GM23338 (cell line): Measurements from ENCODE around the gene SFT2D1. TPM values are rescaled to one million over a fixed set of nuclear protein-coding genes. Genes with fewer than 3 reads are reported as not detected.
A peak's percentile ranks its signal among the peaks of the same experiment; 100 is the strongest.

ENCODE experiments used
- ATAC-seq: fragments of 200-7000 bp; cut with Tn5 transposase; 3 replicates; pipeline ENCODE4 v1.9.1; 2020
- DNase-seq: peaks from one replicate; pipeline ENCODE4 v3.0.0-alpha.2; 2015; ENCODE audit warnings: low spot score
- H2AFZ ChIP-seq: fragments of 200-600 bp; sonication (generic); 2 replicates; pipeline ENCODE4 v1.8.0; 2016; ENCODE audit warnings: antibody characterized with exemption, mild to moderate bottlenecking, moderate library complexity
- H3F3A ChIP-seq: fragments of 200-600 bp; sonication (generic); replicated peaks from 2 replicates; pipeline ENCODE4 v1.8.0; 2017; ENCODE audit warnings: antibody characterized with exemption, mixed run types, low read depth
- H3K27ac ChIP-seq: fragments of 200-600 bp; sonication (generic); 2 replicates; pipeline ENCODE4 v1.6.1; 2016; ENCODE audit warnings: low read depth
- H3K27me3 ChIP-seq: fragments of 200-600 bp; sonication (generic); 2 replicates; pipeline ENCODE4 v1.8.0; 2016; ENCODE audit warnings: mild to moderate bottlenecking, mixed run types, moderate library complexity; ENCODE audit not compliant: insufficient read depth
- H3K36me3 ChIP-seq: fragments of 200-600 bp; sonication (generic); 2 replicates; pipeline ENCODE4 v1.8.0; 2016; ENCODE audit warnings: mild to moderate bottlenecking; ENCODE audit not compliant: insufficient read depth
- H3K4me1 ChIP-seq: fragments of 200-600 bp; sonication (generic); 2 replicates; pipeline ENCODE4 v1.8.0; 2016; ENCODE audit warnings: mild to moderate bottlenecking, moderate library complexity; ENCODE audit not compliant: insufficient read depth
- H3K4me2 ChIP-seq: fragments of 200-600 bp; sonication (generic); 2 replicates; pipeline ENCODE4 v1.7.1; 2017; ENCODE audit warnings: mixed run types
- H3K4me3 ChIP-seq: fragments of 200-600 bp; sonication (generic); 2 replicates; pipeline ENCODE4 v1.6.1; 2016; ENCODE audit warnings: mixed run types
- H3K79me2 ChIP-seq: fragments of 200-600 bp; sonication (generic); replicated peaks from 2 replicates; pipeline ENCODE4 v1.8.0; 2017; ENCODE audit warnings: mild to moderate bottlenecking; ENCODE audit not compliant: insufficient read depth
- H3K9me2 ChIP-seq: fragments of 200-600 bp; sonication (generic); 2 replicates; pipeline ENCODE4 v1.8.0; 2017; ENCODE audit not compliant: insufficient read depth
- H4K20me1 ChIP-seq: fragments of 200-600 bp; sonication (generic); replicated peaks from 2 replicates; pipeline ENCODE4 v1.8.0; 2017; ENCODE audit warnings: mild to moderate bottlenecking; ENCODE audit not compliant: insufficient read depth
- H3K27ac Mint-ChIP-seq: 2 replicates; pipeline ENCODE4 v1.8.0; 2020; ENCODE audit warnings: inconsistent platforms, mild to moderate bottlenecking, moderate library complexity, mixed read lengths
- H3K27me3 Mint-ChIP-seq: 3 replicates; pipeline ENCODE4 v1.8.0; 2022; ENCODE audit warnings: low read depth, mild to moderate bottlenecking, moderate library complexity, mixed read lengths, inconsistent platforms; ENCODE audit not compliant: insufficient read depth, poor library complexity
- H3K36me3 Mint-ChIP-seq: 3 replicates; pipeline ENCODE4 v1.8.0; 2021; ENCODE audit warnings: low read depth, mild to moderate bottlenecking, inconsistent platforms, moderate library complexity, mixed read lengths
- H3K4me1 Mint-ChIP-seq: 3 replicates; pipeline ENCODE4 v1.8.0; 2020; ENCODE audit warnings: mild to moderate bottlenecking, inconsistent platforms, mixed read lengths
- H3K4me3 Mint-ChIP-seq: 3 replicates; pipeline ENCODE4 v1.8.0; 2021; ENCODE audit warnings: moderate library complexity, mild to moderate bottlenecking, inconsistent platforms, mixed read lengths
- H3K9me3 Mint-ChIP-seq: 3 replicates; pipeline ENCODE4 v1.8.0; 2020; ENCODE audit warnings: moderate library complexity, mild to moderate bottlenecking, inconsistent platforms, mixed read lengths
- CREB1 ChIP-seq: fragments of 250-450 bp; sonication (Bioruptor Pico); IDR thresholded peaks from 2 replicates; pipeline ENCODE4 v1.5.0; 2020; ENCODE audit warnings: low read depth, mild to moderate bottlenecking, moderate library complexity
- EZH2phosphoT487 ChIP-seq: fragments of 200-600 bp; sonication (generic); IDR thresholded peaks from one replicate; pipeline ENCODE4 v1.8.1; 2018; ENCODE audit warnings: antibody characterized with exemption; ENCODE audit not compliant: unreplicated experiment
- JUNB ChIP-seq: IDR thresholded peaks from one replicate; pipeline ENCODE4 v1.6.1; 2016; ENCODE audit warnings: antibody characterized with exemption; ENCODE audit not compliant: unreplicated experiment
- POLR2AphosphoS5 ChIP-seq: IDR thresholded peaks from 2 replicates; pipeline ENCODE4 v1.6.1; 2016; ENCODE audit warnings: antibody characterized with exemption, low read depth
- STAT1 ChIP-seq: IDR thresholded peaks from one replicate; pipeline ENCODE4 v1.6.1; 2016; ENCODE audit warnings: antibody characterized with exemption; ENCODE audit not compliant: unreplicated experiment
- ZNF114 ChIP-seq: fragments of 250-450 bp; sonication (Bioruptor Pico); IDR thresholded peaks from 2 replicates; pipeline ENCODE4 v1.5.0; 2020; ENCODE audit warnings: mild to moderate bottlenecking, moderate library complexity
- ZNF331 ChIP-seq: fragments of 250-450 bp; sonication (Bioruptor Pico); IDR thresholded peaks from 2 replicates; pipeline ENCODE4 v1.5.0; 2020; ENCODE audit warnings: low read depth, mild to moderate bottlenecking, moderate library complexity
- long read RNA-seq: library from polyadenylated mRNA; unstranded; transcript quantifications from one replicate; pipeline ENCODE4 v2.0.0, GENCODE V29; 2020; ENCODE audit not compliant: unreplicated experiment
- polyA plus RNA-seq: library from polyadenylated mRNA; unstranded; fragments of >200 nt; fragmentation: Nextera tagmentation; extraction: Ambion mirVana; gene quantifications from 2 replicates; pipeline ENCODE4 v1.2.1, GENCODE V29; 2016
- total RNA-seq: library from RNA; depleted of rRNA; stranded (reverse); fragments of >200 nt; shearing (Covaris generic); gene quantifications from 2 replicates; pipeline ENCODE4 v1.2.3, GENCODE V29; 2014; rRNA removed
- TF ChIP-seq, protein P1 (sequence below), 2 experiments: fragments of 200-600 bp in 1 of 2; sonication (generic) in 1 of 2; conservative IDR thresholded peaks; 2 replicates each; pipeline versions ENCODE4 v1.5.1 to v1.6.1; 2016 to 2017; ENCODE audit warnings: antibody characterized with exemption in 2 of 2, low read depth in 2 of 2, mild to moderate bottlenecking in 2 of 2, moderate library complexity in 1 of 2
- TF ChIP-seq, protein P2 (sequence below): IDR thresholded peaks from one replicate; pipeline ENCODE4 v1.6.1; 2018; ENCODE audit warnings: antibody characterized with exemption; ENCODE audit not compliant: unreplicated experiment

Gene SFT2D1
- total RNA-seq (74.7 and 110 TPM in 2 replicates), polyA plus RNA-seq (120 and 135 TPM in 2 replicates)
- long read RNA-seq, transcript SFT2D1-201 (8 exons, 1,079 nt): major isoform, 62 of 74 reads
- long read RNA-seq, partial matches to known transcripts: 0 of 74 reads
- long read RNA-seq, other reads (novel, unspliced or antisense): 12 of 74 reads

DNA sequence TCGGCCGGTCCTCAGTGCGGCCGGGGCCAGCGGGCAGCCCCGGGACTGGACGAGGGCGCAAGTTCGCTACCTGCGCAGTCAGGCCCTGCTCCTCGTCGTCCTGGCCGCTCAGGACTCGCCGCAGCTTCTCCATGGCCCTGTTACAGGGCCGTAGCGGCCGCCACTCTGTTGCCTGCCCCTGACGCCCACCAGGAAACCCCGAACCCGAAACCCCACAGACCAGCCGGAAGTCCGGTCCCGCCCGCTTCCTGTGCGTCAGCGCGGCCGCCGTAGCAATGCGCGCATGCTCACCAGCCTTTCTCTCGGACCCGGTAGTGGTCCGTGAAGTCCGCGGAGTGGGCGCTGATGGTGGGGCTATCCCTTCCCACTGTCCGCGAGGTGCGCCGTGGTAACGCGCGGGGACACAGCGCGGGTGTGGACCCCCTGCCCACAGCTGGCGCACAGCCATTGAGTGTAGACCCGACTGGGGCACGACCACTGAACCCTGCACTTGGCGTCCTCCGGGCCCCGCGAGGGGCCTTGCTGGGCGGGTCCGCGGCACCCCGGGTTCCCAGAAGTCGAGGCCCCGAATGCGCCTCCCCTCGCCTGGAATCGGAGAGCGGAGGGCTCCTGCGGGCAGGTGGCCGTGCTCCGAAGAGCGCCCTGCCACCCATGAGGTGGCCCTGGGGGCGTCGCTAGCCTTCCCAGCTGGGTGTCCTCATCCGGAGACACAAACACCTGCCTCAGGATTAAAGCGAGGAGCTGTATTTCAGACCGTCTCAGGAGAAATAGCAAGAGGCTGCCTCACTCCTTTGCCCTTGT, at the start of gene SFT2D1:
Gene SFT2D1, minus strand, starts transcription at position 197 of the 801 bp plus-strand sequence. Its CDS starts 64 bp downstream, at position 133.
- peaks cover 57% of the 10 kb centered on the region for H3K79me2 ChIP-seq

DNA sequence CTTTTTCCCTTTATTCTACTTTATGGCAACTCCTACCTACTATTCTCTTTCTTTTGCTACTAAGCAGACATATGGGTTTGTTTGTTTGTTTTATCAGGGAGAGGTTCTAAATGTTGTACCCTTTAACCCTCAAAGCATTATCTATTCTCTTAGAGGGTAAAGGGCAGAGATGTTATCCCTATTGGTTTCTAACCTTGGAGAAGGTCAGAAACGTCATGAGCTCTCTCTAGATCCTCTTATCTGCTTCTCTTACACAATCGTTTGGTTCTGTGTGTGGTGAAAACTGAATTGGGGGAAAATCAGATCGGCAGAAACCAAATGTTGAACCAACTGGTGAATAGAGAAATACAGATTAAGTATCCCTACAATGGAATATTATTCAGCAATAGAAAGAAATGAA, 46.8 kb upstream of the SFT2D1 start:
- Histone ChIP-seq H3K4me3 (no peak overlapping the region), H4K20me1 (no peaks in the 10 kb centered on the region), H3K27ac (no peak overlapping the region), H3K79me2 (no peaks in the 10 kb centered on the region), H3K27me3 (peaks cover 4% of the 10 kb centered on the region; the same call in 1 of the 2 replicates), H3K4me2 (no peak overlapping the region), H3F3A (no peaks in the 10 kb centered on the region), H3K4me1 (peaks cover 12% of the 10 kb centered on the region), H3K9me2 (peaks cover 2% of the 10 kb centered on the region; the same call in 1 of the 2 replicates), H3K36me3 (no peaks in the 10 kb centered on the region), H2AFZ (no peak overlapping the region)
- no peaks in the 10 kb centered on the region for H3K36me3 Mint-ChIP-seq
- H3K27me3 Mint-ChIP-seq: peaks cover 4% of the 10 kb centered on the region
- peaks cover 10% of the 10 kb centered on the region; the same call in 2 of the 3 replicates for H3K4me1 Mint-ChIP-seq
- ATAC-seq (no peak), DNase-seq (no peak)
- no peak overlapping the region for H3K27ac Mint-ChIP-seq
- no peak overlapping the region for H3K4me3 Mint-ChIP-seq
- H3K9me3 Mint-ChIP-seq: no peaks in the 10 kb centered on the region
- TF ChIP-seq STAT1: no peak
- TF ChIP-seq EZH2phosphoT487: no peak
- TF ChIP-seq ZNF114 (CRISPR knock-in tag): no peak
- TF ChIP-seq, protein P1, sequence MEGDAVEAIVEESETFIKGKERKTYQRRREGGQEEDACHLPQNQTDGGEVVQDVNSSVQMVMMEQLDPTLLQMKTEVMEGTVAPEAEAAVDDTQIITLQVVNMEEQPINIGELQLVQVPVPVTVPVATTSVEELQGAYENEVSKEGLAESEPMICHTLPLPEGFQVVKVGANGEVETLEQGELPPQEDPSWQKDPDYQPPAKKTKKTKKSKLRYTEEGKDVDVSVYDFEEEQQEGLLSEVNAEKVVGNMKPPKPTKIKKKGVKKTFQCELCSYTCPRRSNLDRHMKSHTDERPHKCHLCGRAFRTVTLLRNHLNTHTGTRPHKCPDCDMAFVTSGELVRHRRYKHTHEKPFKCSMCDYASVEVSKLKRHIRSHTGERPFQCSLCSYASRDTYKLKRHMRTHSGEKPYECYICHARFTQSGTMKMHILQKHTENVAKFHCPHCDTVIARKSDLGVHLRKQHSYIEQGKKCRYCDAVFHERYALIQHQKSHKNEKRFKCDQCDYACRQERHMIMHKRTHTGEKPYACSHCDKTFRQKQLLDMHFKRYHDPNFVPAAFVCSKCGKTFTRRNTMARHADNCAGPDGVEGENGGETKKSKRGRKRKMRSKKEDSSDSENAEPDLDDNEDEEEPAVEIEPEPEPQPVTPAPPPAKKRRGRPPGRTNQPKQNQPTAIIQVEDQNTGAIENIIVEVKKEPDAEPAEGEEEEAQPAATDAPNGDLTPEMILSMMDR (conservative IDR thresholded peaks at IDR 0.05; ENCODE audit: low read depth in 2 of 2): no peak
- TF ChIP-seq ZNF331: no peak
- TF ChIP-seq, protein P2, sequence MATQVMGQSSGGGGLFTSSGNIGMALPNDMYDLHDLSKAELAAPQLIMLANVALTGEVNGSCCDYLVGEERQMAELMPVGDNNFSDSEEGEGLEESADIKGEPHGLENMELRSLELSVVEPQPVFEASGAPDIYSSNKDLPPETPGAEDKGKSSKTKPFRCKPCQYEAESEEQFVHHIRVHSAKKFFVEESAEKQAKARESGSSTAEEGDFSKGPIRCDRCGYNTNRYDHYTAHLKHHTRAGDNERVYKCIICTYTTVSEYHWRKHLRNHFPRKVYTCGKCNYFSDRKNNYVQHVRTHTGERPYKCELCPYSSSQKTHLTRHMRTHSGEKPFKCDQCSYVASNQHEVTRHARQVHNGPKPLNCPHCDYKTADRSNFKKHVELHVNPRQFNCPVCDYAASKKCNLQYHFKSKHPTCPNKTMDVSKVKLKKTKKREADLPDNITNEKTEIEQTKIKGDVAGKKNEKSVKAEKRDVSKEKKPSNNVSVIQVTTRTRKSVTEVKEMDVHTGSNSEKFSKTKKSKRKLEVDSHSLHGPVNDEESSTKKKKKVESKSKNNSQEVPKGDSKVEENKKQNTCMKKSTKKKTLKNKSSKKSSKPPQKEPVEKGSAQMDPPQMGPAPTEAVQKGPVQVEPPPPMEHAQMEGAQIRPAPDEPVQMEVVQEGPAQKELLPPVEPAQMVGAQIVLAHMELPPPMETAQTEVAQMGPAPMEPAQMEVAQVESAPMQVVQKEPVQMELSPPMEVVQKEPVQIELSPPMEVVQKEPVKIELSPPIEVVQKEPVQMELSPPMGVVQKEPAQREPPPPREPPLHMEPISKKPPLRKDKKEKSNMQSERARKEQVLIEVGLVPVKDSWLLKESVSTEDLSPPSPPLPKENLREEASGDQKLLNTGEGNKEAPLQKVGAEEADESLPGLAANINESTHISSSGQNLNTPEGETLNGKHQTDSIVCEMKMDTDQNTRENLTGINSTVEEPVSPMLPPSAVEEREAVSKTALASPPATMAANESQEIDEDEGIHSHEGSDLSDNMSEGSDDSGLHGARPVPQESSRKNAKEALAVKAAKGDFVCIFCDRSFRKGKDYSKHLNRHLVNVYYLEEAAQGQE: no peak
- no peak for TF ChIP-seq POLR2AphosphoS5

More for the DNA sequence above, at the start of gene SFT2D1:
- Histone ChIP-seq H3K4me2 (peak within 1 kb of the TSS; percentile 100), H3F3A (no peaks in the 10 kb centered on the region), H2AFZ (peak within 1 kb of the TSS; percentile 87; the same call in 1 of the 2 replicates), H3K36me3 (no peaks in the 10 kb centered on the region), H3K4me1 (peaks cover 21% of the 10 kb centered on the region), H3K9me2 (0 out of 2 replicates have a peak, but pooled peaks cover 3% of the 10 kb centered on the region), H4K20me1 (peaks cover 37% of the 10 kb centered on the region), H3K27me3 (no peaks in the 10 kb centered on the region), H3K27ac (peak within 1 kb of the TSS; percentile 85), H3K4me3 (peak within 1 kb of the TSS; percentile 100)
- Mint-ChIP-seq H3K36me3 (peaks cover 2% of the 10 kb centered on the region; the same call in 1 of the 3 replicates), H3K27me3 (peaks cover 2% of the 10 kb centered on the region), H3K4me3 (peak within 1 kb of the TSS; percentile 96), H3K27ac (peak within 1 kb of the TSS; percentile 95), H3K4me1 (peaks cover 18% of the 10 kb centered on the region), H3K9me3 (no peaks in the 10 kb centered on the region; the same call in 2 of the 3 replicates)
- DNase-seq (peak; percentile 86), ATAC-seq (peak; percentile 94)
- peak; percentile 94 for TF ChIP-seq POLR2AphosphoS5
- TF ChIP-seq CREB1 (CRISPR knock-in tag): peak; percentile 59; the same call in 1 of the 2 replicates
- TF ChIP-seq JUNB: no peak
